Sigmoid colon (tissue), 4 donors: ENCODE results near the gene GPNMB.

Source experiments
- POLR2A ChIP-seq, 2 donors: fragments of 450-650 bp; IDR thresholded peaks; one replicate each; pipeline ENCODE4 v1.6.1; 2016; ENCODE audit warnings: antibody characterized with exemption in 2 of 2, mild to moderate bottlenecking in 2 of 2, moderate library complexity in 2 of 2
- POLR2AphosphoS5 ChIP-seq, 4 donors: sonication (generic); formaldehyde crosslinking; IDR thresholded peaks; one replicate each; pipeline ENCODE4 v1.6.1; 2017; ENCODE audit warnings: antibody characterized with exemption in 4 of 4
- TF ChIP-seq, protein P1 (sequence below), 4 experiments: fragments of 450-650 bp in 3 of 4; fragments of 200-600 bp in 1 of 4; IDR thresholded peaks; one replicate each; pipeline ENCODE4 v1.5.1; 2016 to 2019; ENCODE audit warnings: antibody characterized with exemption in 4 of 4, mild to moderate bottlenecking in 3 of 4, moderate library complexity in 2 of 4

- TF ChIP-seq, protein P1, sequence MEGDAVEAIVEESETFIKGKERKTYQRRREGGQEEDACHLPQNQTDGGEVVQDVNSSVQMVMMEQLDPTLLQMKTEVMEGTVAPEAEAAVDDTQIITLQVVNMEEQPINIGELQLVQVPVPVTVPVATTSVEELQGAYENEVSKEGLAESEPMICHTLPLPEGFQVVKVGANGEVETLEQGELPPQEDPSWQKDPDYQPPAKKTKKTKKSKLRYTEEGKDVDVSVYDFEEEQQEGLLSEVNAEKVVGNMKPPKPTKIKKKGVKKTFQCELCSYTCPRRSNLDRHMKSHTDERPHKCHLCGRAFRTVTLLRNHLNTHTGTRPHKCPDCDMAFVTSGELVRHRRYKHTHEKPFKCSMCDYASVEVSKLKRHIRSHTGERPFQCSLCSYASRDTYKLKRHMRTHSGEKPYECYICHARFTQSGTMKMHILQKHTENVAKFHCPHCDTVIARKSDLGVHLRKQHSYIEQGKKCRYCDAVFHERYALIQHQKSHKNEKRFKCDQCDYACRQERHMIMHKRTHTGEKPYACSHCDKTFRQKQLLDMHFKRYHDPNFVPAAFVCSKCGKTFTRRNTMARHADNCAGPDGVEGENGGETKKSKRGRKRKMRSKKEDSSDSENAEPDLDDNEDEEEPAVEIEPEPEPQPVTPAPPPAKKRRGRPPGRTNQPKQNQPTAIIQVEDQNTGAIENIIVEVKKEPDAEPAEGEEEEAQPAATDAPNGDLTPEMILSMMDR (IDR thresholded peaks at IDR 0.05), result no peak
- TF ChIP-seq POLR2A (IDR thresholded peaks at IDR 0.05), result no peak
- TF ChIP-seq POLR2AphosphoS5 (IDR thresholded peaks at IDR 0.05), result no peak
Observed at GRCh38 chr7:23247046-23247602, 549 bp downstream of the GPNMB start.
